Measurements from ENCODE around the gene CYP46A1.

The CYP46A1 gene

DNA sequence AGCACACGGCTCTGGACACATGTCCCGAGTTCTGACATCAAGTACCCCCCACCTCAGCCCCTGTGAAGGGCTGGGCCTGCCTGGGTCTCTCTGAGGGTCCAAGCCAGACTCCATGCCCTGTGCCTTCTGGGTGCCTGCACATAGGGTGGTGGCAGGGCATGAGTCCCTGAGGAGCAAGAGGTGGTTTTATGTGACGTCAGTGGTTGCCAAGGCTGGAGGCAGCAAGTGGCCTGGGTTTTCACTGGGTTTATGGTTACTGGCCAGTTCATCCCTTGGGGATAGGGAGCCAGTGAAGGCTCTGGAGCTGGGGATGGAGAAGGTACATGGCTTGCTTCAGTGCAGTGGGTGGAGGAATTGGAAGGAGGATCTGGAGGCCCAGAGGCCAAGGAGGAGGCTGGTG lies 58.0 kb downstream of the CYP46A1 start:
- no peaks in the 10 kb centered on the region for H3K9me3 ChIP-seq (ENCODE audit: insufficient read depth, low read length)
- H4K20me1 ChIP-seq (ENCODE audit: low read depth, low read length), result no peaks in the 10 kb centered on the region
- no peaks in the 10 kb centered on the region for H3K79me2 ChIP-seq (ENCODE audit: insufficient read depth, low read length)
- H2AFZ ChIP-seq (ENCODE audit: low read depth, low read length, severe bottlenecking), result no peak overlapping the region
- H3K9me2 ChIP-seq (replicated peaks; ENCODE audit: insufficient read depth, low read length), result no peaks in the 10 kb centered on the region
- TF ChIP-seq, protein P1, sequence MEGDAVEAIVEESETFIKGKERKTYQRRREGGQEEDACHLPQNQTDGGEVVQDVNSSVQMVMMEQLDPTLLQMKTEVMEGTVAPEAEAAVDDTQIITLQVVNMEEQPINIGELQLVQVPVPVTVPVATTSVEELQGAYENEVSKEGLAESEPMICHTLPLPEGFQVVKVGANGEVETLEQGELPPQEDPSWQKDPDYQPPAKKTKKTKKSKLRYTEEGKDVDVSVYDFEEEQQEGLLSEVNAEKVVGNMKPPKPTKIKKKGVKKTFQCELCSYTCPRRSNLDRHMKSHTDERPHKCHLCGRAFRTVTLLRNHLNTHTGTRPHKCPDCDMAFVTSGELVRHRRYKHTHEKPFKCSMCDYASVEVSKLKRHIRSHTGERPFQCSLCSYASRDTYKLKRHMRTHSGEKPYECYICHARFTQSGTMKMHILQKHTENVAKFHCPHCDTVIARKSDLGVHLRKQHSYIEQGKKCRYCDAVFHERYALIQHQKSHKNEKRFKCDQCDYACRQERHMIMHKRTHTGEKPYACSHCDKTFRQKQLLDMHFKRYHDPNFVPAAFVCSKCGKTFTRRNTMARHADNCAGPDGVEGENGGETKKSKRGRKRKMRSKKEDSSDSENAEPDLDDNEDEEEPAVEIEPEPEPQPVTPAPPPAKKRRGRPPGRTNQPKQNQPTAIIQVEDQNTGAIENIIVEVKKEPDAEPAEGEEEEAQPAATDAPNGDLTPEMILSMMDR (IDR thresholded peaks at IDR 0.05; ENCODE audit: insufficient read depth, low read length, poor library complexity, severe bottlenecking), result no peak
- TF ChIP-seq EZH2phosphoT487 (conservative IDR thresholded peaks at IDR 0.05; ENCODE audit: low read length), result no peak
- no peak overlapping the region for H3K27ac ChIP-seq (ENCODE audit: low read depth, low read length)
- no peak overlapping the region for H3K4me3 ChIP-seq (ENCODE audit: insufficient read depth, low read length, poor library complexity, severe bottlenecking)
- no peak overlapping the region for H3K4me2 ChIP-seq (ENCODE audit: low read depth, low read length, poor library complexity, severe bottlenecking)
- no peaks in the 10 kb centered on the region for H3K36me3 ChIP-seq (ENCODE audit: low read length)
- H3F3A ChIP-seq (ENCODE audit: insufficient read depth), result no peaks in the 10 kb centered on the region
- H3K9ac ChIP-seq (ENCODE audit: low read length), result no peak overlapping the region
- no peaks in the 10 kb centered on the region for H3K27me3 ChIP-seq (ENCODE audit: low read length)

DNA sequence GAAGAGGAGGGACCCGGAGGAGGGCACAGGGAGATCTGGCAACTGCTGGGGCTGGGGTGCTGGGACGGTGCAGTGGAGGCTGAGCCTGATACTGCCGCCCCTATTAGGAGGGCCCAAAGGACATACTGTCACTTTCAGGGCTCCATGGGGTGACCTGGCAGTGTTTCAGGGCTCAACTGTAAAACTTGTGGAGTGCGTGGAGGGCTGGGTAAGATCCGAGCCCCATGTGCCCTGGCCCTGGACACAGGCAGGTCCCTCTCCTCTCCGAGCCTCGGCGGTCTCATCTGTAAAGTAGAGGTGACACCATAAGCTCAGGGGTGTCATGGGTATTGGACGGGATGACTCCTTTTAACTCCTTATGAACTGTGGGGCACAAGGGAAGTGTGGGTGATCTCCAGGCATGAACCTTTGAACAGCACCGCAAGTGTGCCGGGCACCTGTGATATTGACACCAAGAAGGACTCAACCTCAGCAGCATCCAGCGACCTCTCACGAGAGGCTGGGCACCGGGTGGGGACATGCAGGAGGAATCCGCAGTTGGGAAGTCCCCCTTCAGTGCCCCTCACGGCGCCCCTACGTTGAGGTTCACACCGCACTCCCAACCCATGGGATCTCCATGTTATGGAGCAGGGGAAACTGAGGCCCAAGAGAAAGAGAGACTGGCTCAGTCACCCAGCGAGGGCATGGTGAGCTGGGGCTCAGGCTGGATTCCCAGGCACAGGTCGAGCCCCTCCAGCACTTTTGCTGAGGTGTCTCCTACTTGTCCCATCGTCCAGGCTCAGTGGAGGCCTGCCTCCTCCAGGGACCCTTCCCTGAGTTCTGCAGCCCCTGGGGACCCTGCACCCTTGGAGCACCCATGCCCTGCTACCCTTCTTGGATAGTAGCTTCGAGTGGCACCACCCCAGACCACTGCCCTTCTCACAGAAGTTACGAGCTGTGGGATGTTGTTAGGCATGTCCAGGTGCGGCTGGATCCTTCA lies 58.7 kb downstream of the CYP46A1 start:
- Histone ChIP-seq H3K27me3 (ENCODE audit: low read length) (no peaks in the 10 kb centered on the region), H2AFZ (ENCODE audit: low read depth, low read length, severe bottlenecking) (no peak overlapping the region), H3K4me2 (ENCODE audit: low read depth, low read length, poor library complexity, severe bottlenecking) (no peak overlapping the region), H3F3A (ENCODE audit: insufficient read depth) (no peaks in the 10 kb centered on the region), H3K79me2 (ENCODE audit: insufficient read depth, low read length) (no peaks in the 10 kb centered on the region), H4K20me1 (ENCODE audit: low read depth, low read length) (no peaks in the 10 kb centered on the region), H3K4me3 (ENCODE audit: insufficient read depth, low read length, poor library complexity, severe bottlenecking) (no peak overlapping the region), H3K9me3 (ENCODE audit: insufficient read depth, low read length) (no peaks in the 10 kb centered on the region), H3K27ac (ENCODE audit: low read depth, low read length) (no peak overlapping the region), H3K9ac (ENCODE audit: low read length) (no peak overlapping the region), H3K36me3 (ENCODE audit: low read length) (no peaks in the 10 kb centered on the region), H3K9me2 (replicated peaks; ENCODE audit: insufficient read depth, low read length) (no peaks in the 10 kb centered on the region)
- no peak for TF ChIP-seq EZH2phosphoT487 (conservative IDR thresholded peaks at IDR 0.05; ENCODE audit: low read length)
- TF ChIP-seq, protein P1 (IDR thresholded peaks at IDR 0.05; ENCODE audit: insufficient read depth, low read length, poor library complexity, severe bottlenecking), result no peak

DNA sequence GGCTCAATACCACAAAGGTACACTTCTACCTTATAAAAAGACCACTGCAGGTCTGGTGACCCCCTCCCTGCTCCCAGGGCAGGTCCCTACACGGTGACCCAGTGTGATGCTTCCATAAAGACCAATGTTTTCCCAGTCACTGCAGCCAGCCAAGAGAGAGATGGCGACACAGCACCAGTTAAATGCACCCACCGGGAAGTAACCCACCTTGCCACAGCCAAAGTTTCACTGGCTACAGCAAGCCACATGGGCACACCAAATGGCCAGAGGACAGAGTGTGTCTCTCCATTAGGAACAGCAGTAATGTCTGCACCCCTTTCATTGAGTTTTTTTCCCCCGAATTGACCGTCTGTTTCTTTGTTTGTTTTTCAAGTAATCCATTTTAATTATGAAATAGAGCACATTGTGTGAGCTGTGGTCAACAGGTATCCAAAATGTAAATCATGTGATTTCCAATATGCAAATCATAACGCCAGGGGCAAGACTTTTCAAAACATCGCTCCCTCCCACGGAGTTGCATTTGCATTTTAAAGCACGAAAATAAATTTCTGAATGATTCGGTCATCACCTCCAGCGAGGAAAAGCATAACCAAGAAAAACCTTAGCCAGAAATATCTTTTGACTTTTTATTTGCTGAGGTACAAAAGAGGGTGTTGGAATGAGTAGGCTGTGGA lies 60.2 kb downstream of the CYP46A1 start:
- no peaks in the 10 kb centered on the region for H3K79me2 ChIP-seq (ENCODE audit: insufficient read depth, low read length)
- H3K36me3 ChIP-seq (ENCODE audit: low read length), result no peaks in the 10 kb centered on the region
- H3K9ac ChIP-seq (ENCODE audit: low read length), result no peak overlapping the region
- H3K27me3 ChIP-seq (ENCODE audit: low read length), result no peaks in the 10 kb centered on the region
- H3F3A ChIP-seq (ENCODE audit: insufficient read depth), result no peaks in the 10 kb centered on the region
- H2AFZ ChIP-seq (ENCODE audit: low read depth, low read length, severe bottlenecking), result no peak overlapping the region
- H3K27ac ChIP-seq (ENCODE audit: low read depth, low read length), result no peak overlapping the region
- no peaks in the 10 kb centered on the region for H4K20me1 ChIP-seq (ENCODE audit: low read depth, low read length)
- TF ChIP-seq, protein P1 (IDR thresholded peaks at IDR 0.05; ENCODE audit: insufficient read depth, low read length, poor library complexity, severe bottlenecking), result no peak
- no peak for TF ChIP-seq EZH2phosphoT487 (conservative IDR thresholded peaks at IDR 0.05; ENCODE audit: low read length)
- H3K4me2 ChIP-seq (ENCODE audit: low read depth, low read length, poor library complexity, severe bottlenecking), result no peak overlapping the region
- H3K4me3 ChIP-seq (ENCODE audit: insufficient read depth, low read length, poor library complexity, severe bottlenecking), result no peak overlapping the region
- H3K9me2 ChIP-seq (replicated peaks; ENCODE audit: insufficient read depth, low read length), result no peaks in the 10 kb centered on the region
- no peaks in the 10 kb centered on the region for H3K9me3 ChIP-seq (ENCODE audit: insufficient read depth, low read length)

Data from SU-DHL-6 (cell line).